ENCODE data around the gene FAAP20. TPM values are rescaled to one million over a fixed set of nuclear protein-coding genes. Genes with fewer than 3 reads are reported as not detected.

The FAAP20 gene
- total RNA-seq, 1 experiment from 2014 or later, result 112 TPM

- Histone ChIP-seq H2AFZ (ENCODE audit: low read depth, low read length, poor library complexity, severe bottlenecking) (no peak overlapping the region), H3K4me2 (ENCODE audit: low read length) (no peak overlapping the region), H3K27me3 (ENCODE audit: insufficient read depth, low read length) (no peaks in the 10 kb centered on the region), H3K4me1 (ENCODE audit: control insufficient read depth in 1 of 2, insufficient read depth in 2 of 2, low read length in 2 of 2) (peaks cover 30 to 53% of the 10 kb centered on the region in 2 experiments), H3K4me3 (replicated peaks in 1 of 2; ENCODE audit: low read depth in 1 of 2, low read length in 2 of 2) (no peak overlapping the region), H3K9me2 (ENCODE audit: insufficient read depth) (no peaks in the 10 kb centered on the region), H3K27ac (ENCODE audit: low read depth, low read length) (no peak overlapping the region; the same call in 1 of the 2 replicates), H3K79me2 (ENCODE audit: insufficient read depth, low read length) (no peaks in the 10 kb centered on the region), H3K9me3 (ENCODE audit: control insufficient read depth in 1 of 2, insufficient read depth in 1 of 2, low read depth in 1 of 2, low read length in 2 of 2) (no peaks in the 10 kb centered on the region), H4K20me1 (ENCODE audit: insufficient read depth) (no peaks in the 10 kb centered on the region), H3K36me3 (ENCODE audit: control insufficient read depth in 1 of 2, insufficient read depth in 2 of 2, low read length in 2 of 2) (no peaks in the 10 kb centered on the region), H3K9ac (ENCODE audit: low read length) (no peak overlapping the region)
- no peak for ATAC-seq
- BruUV-seq (replicated peaks), result no TSS peak
- ChIA-PET CTCF (interaction anchor here (1.0 kb wide), 1 partner anchor 172 kb away, joined by 3 read pairs; no protein-coding TSS in a partner anchor), RAD21 (ENCODE audit: low non-redundant PET in 1 of 2, low total read pairs in 2 of 2, uncharacterized antibody in 2 of 2, unreplicated experiment in 2 of 2) (interaction anchor here in 1 of 2 experiments (0.6 kb wide), 1 partner anchor 35 kb away, joined by 4 read pairs; no protein-coding TSS in a partner anchor), POLR2A (no interaction called here)
- TF ChIP-seq ZNF274 (IDR thresholded peaks at IDR 0.05; ENCODE audit: low read depth, low read length), result no peak
- TF ChIP-seq SRF (IDR thresholded peaks at IDR 0.05; ENCODE audit: low read depth), result no peak
- no peak for TF ChIP-seq TCF7L2 (IDR thresholded peaks at IDR 0.05; ENCODE audit: borderline replicate concordance, extremely low read depth, insufficient read depth, insufficient read length)
- TF ChIP-seq EZH2 (IDR thresholded peaks at IDR 0.05), result no peak
- TF ChIP-seq POLR2A (IDR thresholded peaks at IDR 0.05; ENCODE audit: borderline replicate concordance, extremely low read depth, insufficient read depth, insufficient read length), result no peak
- no peak for TF ChIP-seq SP1 (IDR thresholded peaks at IDR 0.05; ENCODE audit: low read depth)
- TF ChIP-seq MAX (IDR thresholded peaks at IDR 0.05), result no peak
- TF ChIP-seq ZBTB33 (IDR thresholded peaks at IDR 0.05; ENCODE audit: extremely low read depth, insufficient replicate concordance, low read length), result no peak
- TF ChIP-seq SIN3A (IDR thresholded peaks at IDR 0.05; ENCODE audit: low read depth), result no peak
- TF ChIP-seq, protein P1, sequence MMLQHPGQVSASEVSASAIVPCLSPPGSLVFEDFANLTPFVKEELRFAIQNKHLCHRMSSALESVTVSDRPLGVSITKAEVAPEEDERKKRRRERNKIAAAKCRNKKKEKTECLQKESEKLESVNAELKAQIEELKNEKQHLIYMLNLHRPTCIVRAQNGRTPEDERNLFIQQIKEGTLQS (IDR thresholded peaks at IDR 0.05), result no peak
- TF ChIP-seq CBX3 (IDR thresholded peaks at IDR 0.05; ENCODE audit: low read depth), result no peak
- no peak for TF ChIP-seq CEBPB (IDR thresholded peaks at IDR 0.05; ENCODE audit: low read depth)
- TF ChIP-seq ZFX (IDR thresholded peaks at IDR 0.05), result no peak
- no peak for TF ChIP-seq FOSL1 (IDR thresholded peaks at IDR 0.05; ENCODE audit: low read depth)
- TF ChIP-seq EZH2phosphoT487 (IDR thresholded peaks at IDR 0.05; ENCODE audit: borderline replicate concordance), result no peak
- no peak for TF ChIP-seq RAD21 (IDR thresholded peaks at IDR 0.05; ENCODE audit: low read depth)
- TF ChIP-seq YY1 (IDR thresholded peaks at IDR 0.05; ENCODE audit: extremely low read depth, insufficient replicate concordance, low read depth, low read length), result no peak
- no peak for TF ChIP-seq JUND (IDR thresholded peaks at IDR 0.05)
- DNase-seq (ENCODE audit: low read depth, low spot score), result no peak
- intact Hi-C loops (cut with micrococcal nuclease), result no loop called here
Measured at GRCh38 chr1:2209400-2210083, 15.0 kb upstream of the FAAP20 start.
